Inflammatory macrophage (primary cell): ENCODE data around the gene JPH4.

Experiments used
- DNase-seq, 2 donors: peaks; one replicate each; pipeline ENCODE4 v3.0.0-alpha.2; 2020 to 2022

The JPH4 gene

DNA sequence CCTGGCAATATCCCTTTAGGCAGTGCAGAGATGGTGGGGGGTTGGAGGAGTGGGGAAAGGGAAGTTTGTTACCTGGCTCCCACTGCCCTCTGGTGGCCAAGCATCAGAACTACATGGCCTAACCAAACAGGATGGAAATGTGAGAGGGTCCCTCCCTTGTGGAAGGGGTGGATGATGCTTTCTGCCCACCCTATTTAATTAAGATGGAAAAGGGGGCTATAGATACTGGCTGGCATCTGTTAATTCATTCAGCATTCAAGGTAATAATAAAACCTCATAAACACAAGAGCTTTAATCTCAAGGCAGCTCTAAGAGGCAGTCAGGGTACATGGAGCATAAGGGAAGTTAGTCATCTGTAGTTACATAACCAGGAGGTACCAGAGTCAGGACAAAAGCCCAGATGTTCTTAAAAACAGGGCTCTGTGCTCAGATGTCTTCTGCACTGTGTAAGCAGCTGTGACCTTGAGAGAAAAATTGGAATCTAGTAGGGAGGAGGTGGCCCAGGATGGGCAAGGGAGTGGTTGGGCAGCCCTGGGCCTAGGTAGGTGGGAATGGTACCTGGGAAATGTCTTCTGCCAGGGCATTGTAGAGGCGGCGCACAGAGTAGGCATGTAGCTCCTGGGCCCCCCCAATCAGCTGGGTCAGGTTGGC, 15.6 kb downstream of the JPH4 start:
- peak; percentile 39 to 46 for DNase-seq

DNA sequence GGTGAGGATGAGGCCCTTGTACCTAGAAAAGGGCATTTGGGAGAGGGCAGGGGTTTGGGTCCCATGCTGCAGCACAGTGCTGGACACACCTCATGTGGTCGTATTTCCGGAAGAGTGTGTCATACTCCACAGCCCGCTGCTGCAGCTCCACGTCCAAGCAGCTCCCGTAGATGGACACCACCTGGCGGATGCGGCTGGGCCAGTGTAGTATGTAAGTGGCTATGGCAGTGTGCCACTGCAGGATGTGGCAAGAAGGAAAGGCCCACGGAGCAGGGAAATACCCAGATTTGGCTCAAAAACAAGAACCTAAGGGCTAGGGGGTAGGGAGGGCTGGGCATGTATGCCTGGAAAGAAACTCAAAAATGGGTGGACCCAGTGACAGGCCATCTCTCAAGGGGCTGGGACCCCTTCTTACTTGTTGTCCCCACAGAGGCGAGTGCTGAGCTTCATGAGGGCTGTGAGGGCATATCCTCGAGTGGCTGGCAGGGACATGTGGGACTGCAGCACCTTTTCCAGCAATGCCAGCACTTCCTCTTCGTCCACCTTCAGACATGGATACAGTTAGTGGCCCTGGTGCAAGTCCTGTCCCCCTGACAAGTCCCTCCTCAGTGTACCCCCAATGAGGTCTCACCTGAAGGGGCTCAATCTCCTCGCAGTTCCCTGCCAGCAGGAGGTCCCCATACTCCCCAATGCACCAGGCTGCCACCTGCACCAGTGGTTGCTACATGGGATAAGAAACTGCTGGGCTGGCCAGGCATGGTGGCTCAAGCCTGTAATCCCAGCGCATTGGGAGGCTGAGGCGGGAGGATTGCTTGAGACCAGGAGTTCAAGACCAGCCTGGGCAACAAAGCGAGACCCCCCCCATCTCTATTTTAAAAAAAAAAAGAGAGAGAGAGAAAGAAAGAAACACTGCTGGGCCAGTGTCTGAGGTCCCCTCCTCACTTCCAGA, 16.4 kb downstream of the JPH4 start:
- DNase-seq, result no peak

DNA sequence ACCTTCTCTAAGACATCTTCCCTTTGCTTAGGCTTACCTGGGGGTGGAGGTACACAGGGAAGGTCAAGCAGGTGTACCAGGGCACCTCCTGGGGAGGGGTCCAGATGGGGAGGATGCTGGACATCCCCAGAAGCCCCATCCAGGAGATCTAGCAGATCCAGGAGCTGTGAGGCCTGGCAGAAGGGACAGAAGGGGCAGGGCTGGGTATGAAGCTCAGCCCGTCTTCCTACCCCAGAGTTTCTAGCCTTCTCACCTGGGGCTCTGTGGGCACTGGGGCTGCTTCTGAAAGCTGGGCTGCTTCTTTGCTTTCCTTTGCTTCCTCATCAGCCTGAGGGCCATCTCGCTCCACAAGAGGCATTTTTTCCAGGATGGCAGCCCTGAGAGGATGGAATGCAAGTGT, 17.3 kb downstream of the JPH4 start:
- DNase-seq, result no peak

DNA sequence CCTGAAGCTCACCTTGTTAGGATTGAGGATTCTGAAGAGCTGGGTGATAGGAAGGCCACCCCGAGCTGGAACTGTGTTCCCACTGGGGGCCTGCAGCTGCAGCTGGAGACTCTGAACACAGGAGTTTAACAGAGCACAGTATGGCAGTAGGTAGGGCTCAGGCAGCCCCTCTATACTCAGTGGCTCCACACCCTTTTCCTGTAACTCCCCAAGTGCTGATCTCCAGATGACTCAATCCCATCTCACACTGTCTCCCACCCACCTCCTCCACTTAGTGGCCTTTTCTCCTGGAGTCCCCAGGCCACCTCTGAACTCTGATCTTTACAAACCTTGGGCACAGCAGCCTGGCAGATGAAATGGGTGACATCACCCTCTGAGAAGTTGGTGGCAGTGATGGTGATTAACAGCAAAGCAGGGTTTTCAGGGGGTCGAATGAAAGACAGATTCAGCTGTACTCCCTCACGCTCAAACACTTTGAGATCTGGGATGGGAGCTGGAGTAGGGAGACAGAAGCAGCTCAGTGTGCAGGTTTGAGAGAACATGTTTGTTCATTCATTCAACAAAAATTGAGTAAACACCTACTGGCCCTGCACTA, 18.6 kb downstream of the JPH4 start:
- no peak for DNase-seq

DNA sequence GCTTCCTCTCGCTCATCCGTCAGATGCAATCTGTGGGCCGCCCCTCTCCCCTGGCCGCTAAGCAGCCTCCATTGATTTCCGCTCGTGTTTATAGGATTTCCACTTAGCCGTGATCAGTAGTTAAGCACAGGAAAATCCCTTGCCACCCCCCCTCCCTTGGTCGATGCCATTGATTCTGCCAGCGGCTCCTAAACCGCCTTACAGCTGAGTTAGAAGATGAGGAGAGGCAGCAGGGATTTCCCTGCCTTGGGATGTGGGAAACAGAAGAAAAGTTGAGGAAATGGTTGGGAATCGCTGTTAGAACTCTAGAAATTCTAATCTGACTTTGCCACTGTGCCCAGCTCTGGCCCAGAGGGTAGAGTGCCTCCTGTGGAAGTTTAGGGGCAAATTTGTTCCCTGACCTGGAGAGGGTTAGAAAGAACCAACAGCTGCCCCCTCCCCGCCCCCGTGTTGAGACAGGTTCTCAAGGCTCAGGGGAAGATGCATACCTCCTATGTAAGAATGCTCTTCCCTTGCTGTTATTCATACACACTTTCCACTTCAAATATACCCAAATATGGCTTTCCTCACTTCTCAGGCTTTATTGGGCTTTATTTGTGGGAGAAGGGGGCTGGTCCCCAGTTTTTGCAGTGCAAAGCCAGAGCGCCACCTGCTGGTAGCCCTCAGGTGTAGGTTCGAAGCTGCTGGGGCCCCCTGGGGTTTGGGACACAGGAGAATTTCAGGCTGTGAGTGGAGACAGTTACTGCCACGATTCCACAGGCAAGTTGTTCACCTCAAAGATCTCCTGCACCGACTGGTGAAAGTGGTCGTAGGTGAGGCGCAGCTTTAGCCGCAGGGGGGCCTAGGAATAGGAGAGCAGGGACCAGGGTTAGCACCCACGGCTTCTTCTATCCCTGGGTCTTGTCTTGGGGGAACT, 19.3 kb downstream of the JPH4 start:
- DNase-seq, result peak; percentile 55 to 67

DNA sequence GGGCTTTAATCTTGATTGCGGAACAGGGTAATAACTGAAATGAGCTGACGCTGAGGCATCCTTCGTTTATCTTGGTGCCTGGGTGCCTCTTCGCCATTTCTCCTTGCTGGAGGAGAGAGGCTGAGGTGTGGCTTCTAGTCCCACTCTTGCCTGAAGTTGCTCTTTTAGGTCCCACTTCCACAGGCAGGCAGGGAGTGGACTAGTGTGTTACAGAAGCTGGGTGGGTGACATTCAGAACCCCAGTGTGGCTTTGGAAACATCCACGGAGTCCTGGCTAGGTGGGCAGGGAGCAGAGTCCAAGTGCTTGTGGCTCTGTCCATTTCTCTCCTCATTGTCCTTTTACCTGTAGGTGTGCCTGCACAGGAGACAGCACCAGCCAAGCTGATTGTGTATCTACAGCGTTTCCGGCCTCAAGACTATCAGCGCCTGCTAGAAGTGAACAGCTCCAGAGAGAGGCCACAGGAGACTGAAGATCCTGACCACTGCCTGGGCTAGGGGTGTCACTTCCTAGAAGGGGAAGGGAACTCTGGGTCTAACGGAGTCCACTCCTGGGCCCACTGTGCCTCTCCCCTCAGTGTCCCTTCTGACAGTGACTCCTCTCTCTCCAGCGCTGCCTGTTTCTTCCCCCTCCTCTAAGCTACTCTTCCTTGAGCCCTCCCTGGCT, 20.1 kb downstream of the JPH4 start:
- no peak for DNase-seq

DNA sequence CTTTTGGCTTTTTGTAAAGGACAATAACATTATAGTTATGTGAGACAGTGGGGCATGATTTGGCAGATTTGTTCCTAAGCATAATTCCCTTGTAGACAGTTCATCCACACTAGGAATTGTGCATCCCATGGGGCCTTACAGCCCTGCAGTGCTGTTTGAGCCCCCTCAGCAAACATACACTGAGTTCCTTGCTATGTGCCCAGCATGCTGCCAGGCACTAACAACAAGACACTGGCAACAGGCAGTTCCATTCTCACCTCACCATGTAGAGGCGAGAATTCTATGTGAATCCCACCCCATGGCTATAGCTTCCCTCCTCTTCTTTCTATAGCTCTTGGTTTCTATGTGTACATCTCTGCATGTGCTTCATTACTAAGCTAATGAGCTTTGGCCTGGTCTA, 20.6 kb downstream of the JPH4 start:
- DNase-seq, result no peak

DNA sequence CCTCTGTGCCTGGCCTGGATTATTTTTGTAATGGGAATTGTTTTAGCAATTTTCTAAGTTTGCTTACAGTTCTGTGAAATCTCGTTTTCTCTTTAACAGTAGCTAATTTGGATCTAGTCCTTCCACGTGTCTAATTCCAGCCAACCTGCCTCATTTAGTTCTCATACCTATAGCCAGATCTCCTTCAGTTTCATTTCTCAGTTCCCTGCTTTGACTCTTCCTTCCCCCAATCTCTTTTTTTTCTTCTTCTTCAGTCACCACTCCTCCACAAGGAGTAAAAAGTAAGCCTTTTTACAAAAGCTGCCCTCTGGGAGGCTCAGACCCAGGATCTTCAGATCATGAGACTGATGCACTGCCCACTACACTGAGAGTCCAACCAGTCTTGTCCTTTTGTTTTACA, 21.1 kb downstream of the JPH4 start:
- no peak for DNase-seq

DNA sequence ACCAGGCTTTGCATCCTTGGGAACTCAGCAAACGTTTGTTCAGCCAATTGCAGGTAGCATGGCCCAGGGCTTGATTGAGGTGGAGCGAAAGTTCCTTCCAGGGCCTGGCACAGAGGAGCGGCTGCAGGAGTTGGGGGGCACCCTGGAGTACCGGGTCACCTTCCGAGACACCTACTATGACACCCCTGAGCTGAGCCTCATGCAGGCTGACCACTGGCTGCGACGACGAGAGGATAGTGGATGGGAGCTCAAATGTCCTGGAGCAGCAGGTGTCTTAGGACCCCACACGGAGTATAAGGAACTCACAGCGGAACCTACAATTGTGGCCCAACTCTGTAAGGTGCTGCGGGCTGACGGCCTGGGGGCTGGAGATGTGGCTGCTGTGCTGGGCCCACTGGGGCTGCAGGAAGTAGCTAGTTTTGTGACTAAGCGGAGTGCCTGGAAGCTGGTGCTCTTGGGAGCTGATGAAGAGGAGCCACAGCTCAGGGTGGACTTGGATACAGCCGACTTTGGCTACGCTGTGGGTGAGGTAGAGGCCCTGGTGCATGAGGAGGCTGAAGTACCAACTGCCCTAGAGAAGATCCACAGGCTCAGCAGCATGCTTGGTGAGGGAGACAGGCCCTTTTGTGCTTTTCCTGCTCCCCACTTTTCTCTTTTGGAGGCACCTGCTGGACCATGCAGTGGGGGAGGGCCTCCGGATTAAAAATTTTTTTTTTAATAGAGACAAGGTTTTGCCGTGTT, 21.7 kb downstream of the JPH4 start:
- DNase-seq, result no peak

DNA sequence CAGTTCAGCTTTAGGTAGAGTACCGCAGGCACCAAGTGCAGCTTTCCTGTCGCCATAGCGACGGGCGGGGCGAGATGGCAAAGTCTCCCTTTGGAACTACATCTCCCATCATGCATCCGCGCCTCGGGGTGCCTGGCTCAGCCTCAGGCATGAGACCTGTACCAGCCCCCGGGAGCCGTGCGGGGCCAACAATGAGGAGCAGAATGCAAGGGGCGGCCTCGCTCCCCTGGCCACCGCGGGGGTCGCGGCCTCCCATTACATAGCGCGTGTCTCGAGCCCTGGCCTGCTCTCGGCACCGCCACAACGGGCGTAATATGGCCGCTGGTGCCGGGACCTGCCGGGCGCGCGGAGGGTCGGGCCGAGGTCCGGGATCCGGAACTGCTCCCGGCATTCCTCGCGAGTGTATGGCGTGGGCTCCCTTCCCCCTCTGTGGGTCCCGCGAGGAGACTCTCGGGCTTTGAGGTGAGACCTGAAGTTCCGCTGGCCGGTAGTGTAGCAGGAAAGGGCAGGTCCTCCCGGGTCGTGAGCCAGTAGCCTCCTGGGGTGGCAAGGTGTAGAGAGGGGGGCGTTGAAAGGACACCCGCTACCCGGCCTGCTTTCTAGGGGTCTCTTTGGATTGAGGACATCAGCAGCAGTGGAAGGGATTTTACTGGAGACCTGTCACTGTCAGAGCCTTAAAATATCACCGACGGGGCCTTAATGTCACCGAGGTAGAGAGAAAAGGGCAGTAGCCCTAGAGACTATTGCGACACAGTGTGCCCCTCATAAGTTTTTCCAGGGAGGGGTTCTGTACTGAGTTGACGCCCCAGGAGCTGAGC, 22.5 kb downstream of the JPH4 start, which contains the start of gene THTPA:
Gene THTPA (plus strand): TSS at position 390 of the 818 bp plus-strand sequence. CDS start 487 bp downstream, outside the sequence.
- DNase-seq, result peak; percentile 89 to 92

DNA sequence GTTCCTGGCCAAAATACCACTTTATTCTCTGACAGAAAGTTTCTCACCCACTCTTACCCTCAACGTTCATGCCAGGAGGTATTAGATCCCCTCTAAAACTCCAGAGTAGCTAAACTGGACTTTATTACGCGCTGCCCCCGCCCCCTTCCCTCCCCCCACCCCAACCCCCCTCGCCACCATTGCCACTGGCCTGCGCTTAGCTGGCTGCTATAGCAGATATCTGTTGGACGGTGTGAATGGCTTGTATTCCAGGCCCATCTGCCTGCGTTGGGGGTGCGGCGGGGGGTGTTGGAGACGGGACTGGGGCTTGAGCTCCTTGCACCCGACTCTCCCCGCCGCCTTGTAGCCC, 23.1 kb downstream of the JPH4 start:
- DNase-seq, result no peak

DNA sequence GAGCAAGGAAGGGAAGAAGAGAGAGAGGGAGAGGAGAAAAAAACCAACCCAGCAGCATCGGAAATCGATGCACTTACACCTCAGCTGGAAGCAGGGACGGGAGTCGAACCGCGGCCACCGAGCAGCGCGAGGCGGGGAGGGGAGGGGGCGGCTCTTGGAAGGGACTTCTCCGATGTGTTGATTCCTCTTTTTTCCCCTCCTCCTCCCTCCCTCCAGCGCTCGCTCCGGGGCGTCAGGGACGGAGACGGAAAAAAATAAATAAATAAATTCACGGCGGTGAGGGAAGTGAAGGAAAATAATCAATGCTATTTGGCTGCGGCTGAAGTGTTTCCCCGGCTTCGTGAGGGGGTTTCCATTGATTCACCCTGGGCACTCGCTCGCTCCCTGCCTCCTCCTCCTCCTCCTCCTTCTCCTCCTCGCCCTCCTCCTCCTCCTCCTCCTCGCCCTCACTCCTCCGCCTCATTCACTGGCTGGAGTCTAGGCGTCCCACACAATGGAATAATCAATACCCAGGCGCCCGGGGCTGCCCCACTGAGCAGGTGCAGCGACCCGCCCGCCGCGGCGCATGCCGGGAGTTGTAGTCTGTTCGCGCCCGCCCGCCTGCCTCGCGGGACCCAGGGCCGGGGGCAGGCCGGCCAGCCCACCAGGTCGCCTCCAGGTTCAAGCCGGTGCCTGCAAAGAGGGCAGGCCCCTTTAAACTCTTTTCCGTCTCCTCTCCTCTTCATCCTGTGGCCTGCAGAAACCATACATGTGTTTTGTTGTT, 27.1 kb downstream of the JPH4 start, which contains the start of gene ZFHX2:
Gene ZFHX2 (minus strand): TSS at position 500 of the 763 bp plus-strand sequence. CDS start 16,440 bp downstream, outside the sequence.
- peak; percentile 35 to 59 for DNase-seq

DNA sequence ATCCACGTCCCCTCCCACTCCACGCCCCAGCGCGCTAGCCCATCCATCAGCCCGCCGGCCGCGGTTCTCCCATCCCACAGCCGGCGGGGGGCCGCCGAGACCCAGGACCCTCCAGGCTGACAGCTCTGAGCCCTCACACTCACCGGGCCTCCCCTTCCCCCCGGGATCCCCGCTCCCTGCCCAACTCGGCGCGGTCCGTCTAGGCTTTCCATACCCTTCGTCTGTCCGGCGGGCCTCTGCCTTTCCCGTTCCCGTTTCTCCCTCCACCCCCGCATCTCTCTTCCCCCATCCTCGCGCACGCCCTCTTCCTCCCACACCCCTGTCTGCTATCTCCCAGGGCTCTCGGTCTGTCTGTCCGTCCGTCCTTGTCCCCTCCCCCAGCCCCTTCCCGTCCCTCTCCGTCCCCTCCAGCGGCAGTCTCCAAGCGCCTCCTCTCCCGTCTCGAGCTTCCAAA, 27.8 kb downstream of the JPH4 start:
- no peak for DNase-seq

DNA sequence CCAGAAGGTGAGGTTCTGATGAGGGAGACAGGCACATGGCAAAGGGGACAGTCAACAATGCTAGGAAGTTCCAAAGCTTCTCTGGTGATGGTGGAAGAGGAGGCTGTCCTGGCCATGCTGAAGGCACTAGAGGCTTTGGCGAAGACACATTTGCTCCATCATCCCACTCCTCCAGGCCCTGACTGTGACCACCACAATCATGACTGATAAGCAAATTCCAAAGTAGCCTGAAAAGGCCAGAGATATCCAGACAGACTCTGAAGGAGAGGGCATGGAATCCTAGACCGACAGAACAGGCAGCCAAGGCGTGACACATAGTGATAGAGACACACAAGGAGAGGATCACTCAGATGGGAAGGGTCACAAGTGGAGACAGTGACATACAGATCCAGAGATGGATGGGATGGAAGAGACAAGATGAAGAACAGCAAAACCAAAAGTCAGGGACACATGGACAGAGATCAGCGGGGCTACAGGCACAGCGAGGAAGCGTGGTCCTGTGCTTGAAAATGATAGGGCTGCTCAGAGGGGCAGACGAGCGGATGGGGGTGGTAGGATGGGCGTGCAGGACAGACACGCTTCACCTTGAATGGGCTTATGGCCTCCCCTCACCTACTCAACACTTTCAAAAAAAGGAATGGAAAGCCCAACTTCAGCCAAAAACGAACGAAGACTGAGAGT, 28.3 kb downstream of the JPH4 start:
- DNase-seq, result no peak

DNA sequence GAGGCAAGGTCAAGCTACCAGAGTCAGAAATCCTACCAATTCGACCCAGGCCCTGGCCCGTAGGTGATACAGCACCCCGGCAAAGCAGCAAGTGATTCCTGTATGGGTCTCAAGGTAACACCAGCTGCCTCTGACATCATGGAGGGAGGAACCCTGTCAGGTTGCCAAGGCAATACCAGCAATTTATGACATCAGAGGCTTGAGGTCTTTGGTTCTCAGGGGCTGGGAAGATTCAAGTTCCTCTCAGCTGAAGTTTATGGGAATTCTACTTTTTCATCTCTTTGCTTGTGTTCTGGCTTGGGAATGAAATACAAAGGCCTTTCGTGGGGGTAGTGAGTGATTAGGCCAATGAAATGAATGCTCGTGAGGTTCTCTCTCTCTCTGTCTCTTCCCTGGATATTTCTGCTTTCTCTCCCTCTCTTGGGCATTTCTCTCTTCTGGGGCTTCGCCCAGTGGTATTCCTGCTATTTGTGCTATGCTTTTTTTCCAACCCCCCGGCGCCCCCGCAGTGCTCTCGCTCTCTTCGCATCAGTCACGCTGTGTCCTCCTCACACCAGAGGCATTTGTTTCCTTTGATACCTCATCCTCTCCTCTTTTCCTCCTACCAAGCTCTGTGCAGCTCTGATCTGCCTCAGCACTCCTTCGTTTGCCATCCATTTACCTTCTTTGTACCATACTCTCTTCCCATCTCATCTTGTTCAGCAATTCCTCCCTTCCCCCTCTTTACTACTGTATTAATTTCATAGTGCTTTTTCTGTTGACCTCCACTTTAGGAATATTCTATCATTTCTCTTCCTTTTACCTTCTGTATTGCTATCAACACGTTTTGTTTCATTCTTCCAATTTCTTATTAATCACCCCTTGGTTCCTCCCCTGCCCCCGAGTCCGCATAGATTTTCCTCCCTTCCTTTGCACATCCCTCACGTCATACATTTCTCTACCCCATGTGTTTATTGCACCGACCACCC, 30.0 kb downstream of the JPH4 start:
- DNase-seq, result no peak

DNA sequence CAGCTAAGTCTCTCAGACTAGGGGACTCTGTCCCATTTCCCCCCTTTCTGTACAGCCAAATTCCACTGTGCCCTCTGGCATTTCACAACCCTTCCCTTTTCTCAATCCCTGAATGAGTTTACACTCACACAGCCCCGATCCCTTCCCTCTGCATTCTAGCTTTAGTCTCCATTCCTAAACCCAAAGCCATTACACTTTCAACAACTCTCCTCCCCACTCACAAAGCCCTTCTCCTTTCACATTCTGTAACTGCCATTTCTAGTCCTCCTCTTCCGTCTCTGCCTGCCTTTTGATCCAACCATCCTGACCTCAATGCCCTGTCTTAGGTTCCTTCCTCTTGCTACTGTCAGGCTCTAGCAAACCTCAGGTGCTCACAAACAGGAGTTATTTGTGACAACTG, 30.7 kb downstream of the JPH4 start:
- no peak for DNase-seq

DNA sequence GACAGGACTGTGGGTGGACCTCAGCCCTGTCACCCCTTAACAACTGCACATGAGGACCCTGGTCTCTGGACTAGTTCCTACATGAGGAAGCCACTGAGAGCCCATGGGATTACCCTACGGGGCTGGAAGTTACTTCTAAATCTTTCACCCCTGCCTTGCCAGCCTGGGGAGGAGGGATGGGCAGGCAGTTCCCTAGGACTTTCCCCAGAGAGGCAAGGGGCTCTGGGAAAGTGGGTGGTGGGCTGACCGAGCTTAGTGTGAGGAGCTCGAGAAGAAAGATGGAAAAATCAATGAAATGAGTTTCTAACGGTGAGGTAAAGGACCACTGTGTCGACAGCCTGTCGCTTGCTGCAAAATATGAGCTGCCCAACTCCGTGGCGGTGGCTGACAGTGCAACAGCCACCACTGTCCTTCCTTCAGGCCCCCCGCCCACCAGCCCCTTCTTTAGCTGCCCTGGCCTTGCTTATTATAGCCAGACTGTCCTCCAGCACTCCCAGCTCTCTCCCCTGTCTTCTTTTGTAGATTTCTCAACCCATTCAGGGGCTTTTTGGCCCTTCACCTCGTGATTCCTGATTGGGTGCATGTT, 32.0 kb downstream of the JPH4 start:
- DNase-seq, result no peak
